WTC11 (cell line): ENCODE measurements around the gene ISOC2. TPM values are rescaled to one million over a fixed set of nuclear protein-coding genes. Genes with fewer than 3 reads are reported as not detected.

ENCODE experiments used
- ATF1 ChIP-seq: sonication (generic); formaldehyde crosslinking; IDR thresholded peaks from 2 replicates; pipeline ENCODE4 v1.8.1; 2023; ENCODE audit warnings: mild to moderate bottlenecking, moderate library complexity, missing genetic modification reagents
- CREM ChIP-seq: sonication (generic); formaldehyde crosslinking; IDR thresholded peaks from 2 replicates; pipeline ENCODE4 v1.8.1; 2022; ENCODE audit warnings: mild to moderate bottlenecking, missing genetic modification reagents, moderate library complexity
- E2F1 ChIP-seq: sonication (generic); formaldehyde crosslinking; IDR thresholded peaks from 2 replicates; pipeline ENCODE4 v1.8.0; 2022; ENCODE audit warnings: mild to moderate bottlenecking, missing genetic modification reagents
- E2F4 ChIP-seq: sonication (generic); formaldehyde crosslinking; IDR thresholded peaks from 2 replicates; pipeline ENCODE4 v1.8.1; 2022; ENCODE audit warnings: low read depth, mild to moderate bottlenecking, moderate library complexity, missing genetic modification reagents, borderline replicate concordance
- ELF4 ChIP-seq: sonication (generic); formaldehyde crosslinking; IDR thresholded peaks from 2 replicates; pipeline ENCODE4 v1.8.1; 2022; ENCODE audit warnings: low read depth, mild to moderate bottlenecking, moderate library complexity, missing genetic modification reagents
- ESRRA ChIP-seq: sonication (generic); formaldehyde crosslinking; IDR thresholded peaks from 2 replicates; pipeline ENCODE4 v1.8.1; 2022; ENCODE audit warnings: mild to moderate bottlenecking, missing genetic modification reagents, borderline replicate concordance
- ETV6 ChIP-seq: sonication (generic); formaldehyde crosslinking; IDR thresholded peaks from 2 replicates; pipeline ENCODE4 v1.8.1; 2022; ENCODE audit warnings: mild to moderate bottlenecking, missing genetic modification reagents
- FOXJ3 ChIP-seq: sonication (generic); formaldehyde crosslinking; IDR thresholded peaks from 2 replicates; pipeline ENCODE4 v1.9.0; 2021; ENCODE audit warnings: missing genetic modification reagents, mild to moderate bottlenecking, borderline replicate concordance
- FOXP1 ChIP-seq: sonication (generic); formaldehyde crosslinking; IDR thresholded peaks from 2 replicates; pipeline ENCODE4 v1.8.0; 2022; ENCODE audit warnings: missing genetic modification reagents, mild to moderate bottlenecking, moderate library complexity, borderline replicate concordance
- GTF2I ChIP-seq: fragments of 250-450 bp; sonication (Bioruptor Pico); conservative IDR thresholded peaks from 2 replicates; pipeline ENCODE4 v1.4.0; 2021; ENCODE audit warnings: mild to moderate bottlenecking
- HMGA2 ChIP-seq: fragments of 250-450 bp; sonication (Bioruptor Pico); IDR thresholded peaks from 2 replicates; pipeline ENCODE4 v1.4.0; 2021; ENCODE audit warnings: mild to moderate bottlenecking, moderate library complexity
- IRF1 ChIP-seq: sonication (generic); formaldehyde crosslinking; IDR thresholded peaks from 2 replicates; pipeline ENCODE4 v1.8.0; 2023; ENCODE audit warnings: missing genetic modification reagents
- JAZF1 ChIP-seq: fragments of 250-450 bp; sonication (Bioruptor Pico); IDR thresholded peaks from 2 replicates; pipeline ENCODE4 v1.9.0; 2021; ENCODE audit warnings: moderate library complexity, mild to moderate bottlenecking, inconsistent platforms
- JUN ChIP-seq: sonication (generic); formaldehyde crosslinking; IDR thresholded peaks from 2 replicates; pipeline ENCODE4 v1.8.0; 2023; ENCODE audit warnings: mild to moderate bottlenecking, missing genetic modification reagents
- KAT7 ChIP-seq: sonication (generic); formaldehyde crosslinking; IDR thresholded peaks from 2 replicates; pipeline ENCODE4 v1.8.1; 2023; ENCODE audit warnings: missing genetic modification reagents, mild to moderate bottlenecking, borderline replicate concordance
- MYBL2 ChIP-seq: sonication (generic); formaldehyde crosslinking; IDR thresholded peaks from 2 replicates; pipeline ENCODE4 v1.8.1; 2023; ENCODE audit warnings: mild to moderate bottlenecking, moderate library complexity, missing genetic modification reagents
- NFATC4 ChIP-seq: fragments of 250-450 bp; sonication (Bioruptor Pico); IDR thresholded peaks from 2 replicates; pipeline ENCODE4 v1.9.0; 2021; ENCODE audit warnings: mild to moderate bottlenecking
- NFYB ChIP-seq: sonication (generic); formaldehyde crosslinking; conservative IDR thresholded peaks from 2 replicates; pipeline ENCODE4 v1.8.0; 2022; ENCODE audit warnings: low read depth, missing genetic modification reagents
- OVOL2 ChIP-seq: fragments of 250-450 bp; sonication (Bioruptor Pico); IDR thresholded peaks from 2 replicates; pipeline ENCODE4 v1.9.0; 2021; ENCODE audit warnings: mild to moderate bottlenecking, borderline replicate concordance
- RORB ChIP-seq: fragments of 250-450 bp; sonication (Bioruptor Pico); IDR thresholded peaks from 2 replicates; pipeline ENCODE4 v1.9.0; 2021; ENCODE audit warnings: mild to moderate bottlenecking
- TEAD1 ChIP-seq: sonication (generic); formaldehyde crosslinking; IDR thresholded peaks from 2 replicates; pipeline ENCODE4 v1.8.0; 2022; ENCODE audit warnings: mild to moderate bottlenecking, missing genetic modification reagents
- ZNF219 ChIP-seq: sonication (generic); formaldehyde crosslinking; IDR thresholded peaks from 2 replicates; pipeline ENCODE4 v1.8.0; 2023; ENCODE audit warnings: missing genetic modification reagents, mild to moderate bottlenecking, borderline replicate concordance
- ZNF281 ChIP-seq: sonication (generic); formaldehyde crosslinking; IDR thresholded peaks from 2 replicates; pipeline ENCODE4 v1.8.0; 2023; ENCODE audit warnings: mild to moderate bottlenecking, missing genetic modification reagents
- ZNF317 ChIP-seq: sonication (generic); formaldehyde crosslinking; IDR thresholded peaks from 2 replicates; pipeline ENCODE4 v1.8.1; 2023; ENCODE audit warnings: low read depth, mild to moderate bottlenecking, moderate library complexity, missing genetic modification reagents, borderline replicate concordance
- ZNF512 ChIP-seq: sonication (generic); formaldehyde crosslinking; IDR thresholded peaks from 2 replicates; pipeline ENCODE4 v1.8.1; 2022; ENCODE audit warnings: missing genetic modification reagents, borderline replicate concordance
- ZNF671 ChIP-seq: fragments of 250-450 bp; sonication (Bioruptor Pico); IDR thresholded peaks from 2 replicates; pipeline ENCODE4 v1.8.0; 2021; ENCODE audit warnings: mild to moderate bottlenecking
- total RNA-seq: library from RNA; stranded (reverse); gene quantifications from 3 replicates; pipeline ENCODE4 v1.2.3, GENCODE V29; 2021
- TF ChIP-seq, protein P1 (sequence below): fragments of 250-450 bp; sonication (Bioruptor Pico); IDR thresholded peaks from 2 replicates; pipeline ENCODE4 v1.8.0; 2021; ENCODE audit warnings: mild to moderate bottlenecking
- TF ChIP-seq, protein P2 (sequence below): fragments of 200-600 bp; IDR thresholded peaks from 2 replicates; pipeline ENCODE4 v1.8.0; 2022; ENCODE audit warnings: antibody characterized with exemption
- TF ChIP-seq, protein P3 (sequence below): fragments of 250-450 bp; sonication (Bioruptor Pico); IDR thresholded peaks from 2 replicates; pipeline ENCODE4 v1.9.0; 2021; ENCODE audit warnings: moderate library complexity, mild to moderate bottlenecking, inconsistent platforms, borderline replicate concordance

The ISOC2 gene
- total RNA-seq, 1 experiment from 2014 or later, result 96.3 TPM

DNA sequence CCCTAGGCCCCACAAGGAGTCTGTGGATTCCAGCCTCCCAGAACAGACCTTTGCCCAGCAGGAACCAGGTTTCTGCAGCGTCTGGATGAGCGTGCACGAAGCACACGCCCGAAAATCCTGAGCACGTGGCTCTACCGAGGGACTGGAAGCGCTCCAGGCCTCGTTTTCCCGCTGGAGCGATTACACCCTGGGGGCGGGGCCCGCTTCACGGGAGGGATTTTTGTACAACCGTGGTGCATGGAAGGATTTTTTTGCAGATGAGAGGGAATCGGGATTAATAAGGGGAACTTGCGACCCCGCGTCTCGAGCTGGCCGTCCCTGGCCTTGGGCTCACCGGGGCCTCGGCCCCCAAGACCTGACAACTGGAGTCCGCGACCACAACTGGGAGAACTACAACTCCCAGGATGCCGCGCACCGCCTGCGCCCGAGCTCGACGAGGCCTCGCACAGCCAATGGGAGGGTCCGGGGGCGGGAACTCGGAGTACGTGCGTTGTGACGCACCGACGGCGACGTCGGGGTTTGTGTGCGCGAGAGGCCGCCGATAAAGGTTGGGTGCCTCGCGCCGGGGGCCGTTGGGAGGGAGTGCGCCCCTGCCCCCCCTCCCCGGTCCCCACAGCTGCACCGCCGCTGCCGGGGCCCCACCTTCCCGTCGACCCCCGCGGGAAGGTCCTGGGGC lies 14.8 kb upstream of the ISOC2 start, which contains the start of gene ZNF628 (continued):
- TF ChIP-seq ZNF512 (no peak), RORB (no peak), ZNF281 (CRISPR knock-in tag) (peak; percentile 92), OVOL2 (CRISPR knock-in tag) (no peak), E2F1 (CRISPR knock-in tag) (peak; percentile 91), HMGA2 (CRISPR knock-in tag) (no peak), ZNF317 (CRISPR knock-in tag) (no peak), GTF2I (no peak), KAT7 (CRISPR knock-in tag) (no peak), TEAD1 (CRISPR knock-in tag) (peak; percentile 75), ATF1 (CRISPR knock-in tag) (no peak), ETV6 (CRISPR knock-in tag) (peak; percentile 86), E2F4 (CRISPR knock-in tag) (no peak; the same call in 1 of the 2 replicates), NFATC4 (CRISPR knock-in tag) (no peak), ZNF671 (CRISPR knock-in tag) (no peak), FOXP1 (CRISPR knock-in tag) (peak; percentile 94), MYBL2 (CRISPR knock-in tag) (peak; percentile 54; the same call in 1 of the 2 replicates), FOXJ3 (CRISPR knock-in tag) (no peak), JAZF1 (CRISPR knock-in tag) (no peak), JUN (CRISPR knock-in tag) (peak; percentile 79), NFYB (CRISPR knock-in tag) (peak; percentile 96), IRF1 (CRISPR knock-in tag) (peak; percentile 91), ZNF219 (CRISPR knock-in tag) (peak; percentile 74), ESRRA (CRISPR knock-in tag) (no peak), CREM (CRISPR knock-in tag) (peak; percentile 95), ELF4 (CRISPR knock-in tag) (no peak)
- TF ChIP-seq, protein P1, sequence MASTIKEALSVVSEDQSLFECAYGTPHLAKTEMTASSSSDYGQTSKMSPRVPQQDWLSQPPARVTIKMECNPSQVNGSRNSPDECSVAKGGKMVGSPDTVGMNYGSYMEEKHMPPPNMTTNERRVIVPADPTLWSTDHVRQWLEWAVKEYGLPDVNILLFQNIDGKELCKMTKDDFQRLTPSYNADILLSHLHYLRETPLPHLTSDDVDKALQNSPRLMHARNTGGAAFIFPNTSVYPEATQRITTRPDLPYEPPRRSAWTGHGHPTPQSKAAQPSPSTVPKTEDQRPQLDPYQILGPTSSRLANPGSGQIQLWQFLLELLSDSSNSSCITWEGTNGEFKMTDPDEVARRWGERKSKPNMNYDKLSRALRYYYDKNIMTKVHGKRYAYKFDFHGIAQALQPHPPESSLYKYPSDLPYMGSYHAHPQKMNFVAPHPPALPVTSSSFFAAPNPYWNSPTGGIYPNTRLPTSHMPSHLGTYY (CRISPR knock-in tag), result no peak
- TF ChIP-seq, protein P2, sequence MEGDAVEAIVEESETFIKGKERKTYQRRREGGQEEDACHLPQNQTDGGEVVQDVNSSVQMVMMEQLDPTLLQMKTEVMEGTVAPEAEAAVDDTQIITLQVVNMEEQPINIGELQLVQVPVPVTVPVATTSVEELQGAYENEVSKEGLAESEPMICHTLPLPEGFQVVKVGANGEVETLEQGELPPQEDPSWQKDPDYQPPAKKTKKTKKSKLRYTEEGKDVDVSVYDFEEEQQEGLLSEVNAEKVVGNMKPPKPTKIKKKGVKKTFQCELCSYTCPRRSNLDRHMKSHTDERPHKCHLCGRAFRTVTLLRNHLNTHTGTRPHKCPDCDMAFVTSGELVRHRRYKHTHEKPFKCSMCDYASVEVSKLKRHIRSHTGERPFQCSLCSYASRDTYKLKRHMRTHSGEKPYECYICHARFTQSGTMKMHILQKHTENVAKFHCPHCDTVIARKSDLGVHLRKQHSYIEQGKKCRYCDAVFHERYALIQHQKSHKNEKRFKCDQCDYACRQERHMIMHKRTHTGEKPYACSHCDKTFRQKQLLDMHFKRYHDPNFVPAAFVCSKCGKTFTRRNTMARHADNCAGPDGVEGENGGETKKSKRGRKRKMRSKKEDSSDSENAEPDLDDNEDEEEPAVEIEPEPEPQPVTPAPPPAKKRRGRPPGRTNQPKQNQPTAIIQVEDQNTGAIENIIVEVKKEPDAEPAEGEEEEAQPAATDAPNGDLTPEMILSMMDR, result no peak
- TF ChIP-seq, protein P3, sequence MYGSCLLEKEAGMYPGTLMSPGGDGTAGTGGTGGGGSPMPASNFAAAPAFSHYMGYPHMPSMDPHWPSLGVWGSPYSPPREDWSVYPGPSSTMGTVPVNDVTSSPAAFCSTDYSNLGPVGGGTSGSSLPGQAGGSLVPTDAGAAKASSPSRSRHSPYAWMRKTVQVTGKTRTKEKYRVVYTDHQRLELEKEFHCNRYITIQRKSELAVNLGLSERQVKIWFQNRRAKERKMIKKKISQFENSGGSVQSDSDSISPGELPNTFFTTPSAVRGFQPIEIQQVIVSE, result no peak
